Tibial nerve (tissue), 4 donors: Measurements from ENCODE around the gene ADIRF.

Experiments used
- CTCF ChIP-seq, 5 experiments: fragments of 200-600 bp in 3 of 5; fragments of 450-650 bp in 2 of 5; sonication (generic) in 3 of 5; IDR thresholded peaks; one replicate each; pipeline ENCODE4 v1.5.1; 2016 to 2019; ENCODE audit warnings: antibody characterized with exemption in 5 of 5, mild to moderate bottlenecking in 3 of 5, moderate library complexity in 2 of 5
- EP300 ChIP-seq, 2 donors: sonication (generic); formaldehyde crosslinking; IDR thresholded peaks; one replicate each; pipeline ENCODE4 v1.6.1; 2017; ENCODE audit warnings: antibody characterized with exemption in 2 of 2, mild to moderate bottlenecking in 1 of 2
- POLR2A ChIP-seq, 2 donors: fragments of 450-650 bp; IDR thresholded peaks; one replicate each; pipeline ENCODE4 v1.6.1; 2017; ENCODE audit warnings: antibody characterized with exemption in 2 of 2, mild to moderate bottlenecking in 2 of 2, moderate library complexity in 2 of 2

GRCh38 chr10:86962136-86962980, 5.9 kb upstream of the ADIRF start:
- no peak for TF ChIP-seq CTCF (IDR thresholded peaks at IDR 0.05)
- TF ChIP-seq POLR2A (IDR thresholded peaks at IDR 0.05): no peak
- TF ChIP-seq EP300 (IDR thresholded peaks at IDR 0.05): no peak
